HepG2 (cell line): ENCODE results near the gene ANP32A. TPM values are rescaled to one million over a fixed set of nuclear protein-coding genes. Genes with fewer than 3 reads are reported as not detected.

Experiments
- AKAP8 ChIP-seq: sonication (generic); formaldehyde crosslinking; IDR thresholded peaks from 2 replicates; pipeline ENCODE4 v1.5.1; 2020; ENCODE audit warnings: mild to moderate bottlenecking, missing genetic modification reagents
- CEBPB ChIP-seq: IDR thresholded peaks from 2 replicates; pipeline ENCODE4 v1.6.1; 2011; ENCODE audit warnings: low read depth, low read length, improper control_type of control experiment, borderline replicate concordance
- CEBPG ChIP-seq: IDR thresholded peaks from 2 replicates; pipeline ENCODE4 v1.6.1; 2016
- CREB1 ChIP-seq, 2 experiments: fragments of 450-650 bp in 1 of 2; IDR thresholded peaks; 2 replicates each; pipeline ENCODE4 v1.6.1; 2016 to 2017; ENCODE audit warnings: control low read depth in 1 of 2, mild to moderate bottlenecking in 1 of 2, missing compliant biosample characterization in 1 of 2, missing genetic modification characterization in 1 of 2
- EP300 ChIP-seq, 3 experiments: sonication (generic) in 1 of 3; formaldehyde crosslinking in 1 of 3; IDR thresholded peaks; 2 replicates each; pipeline versions ENCODE4 v1.5.1 to v1.6.1; 2011 to 2020; ENCODE audit warnings: low read depth in 2 of 3, low read length in 2 of 3, borderline replicate concordance in 1 of 3, improper control_type of control experiment in 1 of 3, mild to moderate bottlenecking in 1 of 3, missing genetic modification reagents in 1 of 3, moderate library complexity in 1 of 3
- FOSL2 ChIP-seq: sonication (generic); formaldehyde crosslinking; IDR thresholded peaks from 2 replicates; pipeline ENCODE4 v1.4.0; 2020; ENCODE audit warnings: missing genetic modification reagents
- FOXJ3 ChIP-seq: sonication (generic); formaldehyde crosslinking; IDR thresholded peaks from 2 replicates; pipeline ENCODE4 v1.4.0; 2020; ENCODE audit warnings: missing genetic modification reagents, mild to moderate bottlenecking, borderline replicate concordance
- HMG20A ChIP-seq: IDR thresholded peaks from 2 replicates; pipeline ENCODE4 v1.6.1; 2016; ENCODE audit warnings: borderline replicate concordance
- HOXA5 ChIP-seq: sonication (generic); formaldehyde crosslinking; IDR thresholded peaks from 2 replicates; pipeline ENCODE4 v1.4.0; 2020; ENCODE audit warnings: missing genetic modification reagents
- KLF15 ChIP-seq: sonication (generic); formaldehyde crosslinking; IDR thresholded peaks from 2 replicates; pipeline ENCODE4 v1.8.1; 2023; ENCODE audit warnings: borderline replicate concordance, mild to moderate bottlenecking, inconsistent platforms, missing genetic modification reagents, mixed read lengths
- MAZ ChIP-seq, 2 experiments: sonication (generic) in 1 of 2; formaldehyde crosslinking in 1 of 2; IDR thresholded peaks; 2 replicates each; pipeline versions ENCODE4 v1.5.0 to v1.6.1; 2012 to 2020; ENCODE audit warnings: low read depth in 2 of 2, mild to moderate bottlenecking in 2 of 2, borderline replicate concordance in 1 of 2, improper control_type of control experiment in 1 of 2, low read length in 1 of 2, missing genetic modification reagents in 1 of 2, moderate library complexity in 1 of 2
- MED1 ChIP-seq: sonication (generic); formaldehyde crosslinking; IDR thresholded peaks from 2 replicates; pipeline ENCODE4 v1.4.0; 2020; ENCODE audit warnings: missing genetic modification reagents
- RARA ChIP-seq: IDR thresholded peaks from 2 replicates; pipeline ENCODE4 v1.6.1; 2016; ENCODE audit warnings: missing genetic modification reagents, missing compliant biosample characterization
- SOX13 ChIP-seq, 3 experiments: fragments of 450-650 bp in 1 of 3; sonication (generic) in 1 of 3; formaldehyde crosslinking in 1 of 3; IDR thresholded peaks in 2 of 3; conservative IDR thresholded peaks in 1 of 3; 2 replicates each; pipeline versions ENCODE4 v1.5.0 to v1.6.1; 2016 to 2020; ENCODE audit warnings: antibody characterized with exemption in 1 of 3, mild to moderate bottlenecking in 1 of 3, missing compliant biosample characterization in 1 of 3, missing genetic modification reagents in 1 of 3, moderate library complexity in 1 of 3
- SP5 ChIP-seq: IDR thresholded peaks from 2 replicates; pipeline ENCODE4 v1.6.1; 2016; ENCODE audit warnings: low read depth, borderline replicate concordance
- SPEN ChIP-seq: sonication (generic); formaldehyde crosslinking; IDR thresholded peaks from 2 replicates; pipeline ENCODE4 v1.5.1; 2020; ENCODE audit warnings: low read depth, mild to moderate bottlenecking, missing genetic modification reagents
- TARDBP ChIP-seq: sonication (generic); formaldehyde crosslinking; IDR thresholded peaks from 2 replicates; pipeline ENCODE4 v1.8.0; 2022; ENCODE audit warnings: mild to moderate bottlenecking, missing genetic modification reagents
- ZNF557 ChIP-seq: sonication (generic); formaldehyde crosslinking; IDR thresholded peaks from 2 replicates; pipeline ENCODE4 v1.4.0; 2020; ENCODE audit warnings: missing genetic modification reagents
- polyA plus RNA-seq, 8 experiments: library from polyadenylated mRNA; depleted of rRNA in 3 of 8; stranded (reverse) in 7 of 8; unstranded in 1 of 8; fragments of >200 nt; fragmentation: Illumina TruSeq in 4 of 8; extraction: Trizol in 4 of 8; gene quantifications; 2 replicates each; pipeline versions ENCODE4 v1.2.1 to v1.2.3, GENCODE V29; 2011 to 2016; ENCODE audit warnings: low read depth in 4 of 8, missing spikeins in 1 of 8, mixed read lengths in 1 of 8; ENCODE audit not compliant: insufficient read depth in 1 of 8
- total RNA-seq, 5 experiments: library from RNA; depleted of rRNA; stranded (reverse); fragments of >200 nt; fragmentation: Illumina TruSeq; extraction: Trizol; gene quantifications; 2 replicates each; pipeline ENCODE4 v1.2.3, GENCODE V29; 2016; ENCODE audit warnings: low read depth in 1 of 5
- TF ChIP-seq, protein P1 (sequence below): IDR thresholded peaks from 2 replicates; pipeline ENCODE4 v1.4.0; 2020; ENCODE audit warnings: mild to moderate bottlenecking, missing genetic modification reagents
- TF ChIP-seq, protein P2 (sequence below): sonication (generic); formaldehyde crosslinking; IDR thresholded peaks from 2 replicates; pipeline ENCODE4 v1.4.0; 2020; ENCODE audit warnings: missing genetic modification reagents
- TF ChIP-seq, protein P3 (sequence below): IDR thresholded peaks from 2 replicates; pipeline ENCODE4 v1.6.1; 2016; ENCODE audit warnings: missing compliant biosample characterization, missing genetic modification reagents, borderline replicate concordance

ANP32A gene
- total and polyA plus RNA-seq, 2 of the 13 experiments (the other 11 are each of a cell fraction or from before 2014, with no cell fraction given) = 60.6 to 206 TPM

DNA sequence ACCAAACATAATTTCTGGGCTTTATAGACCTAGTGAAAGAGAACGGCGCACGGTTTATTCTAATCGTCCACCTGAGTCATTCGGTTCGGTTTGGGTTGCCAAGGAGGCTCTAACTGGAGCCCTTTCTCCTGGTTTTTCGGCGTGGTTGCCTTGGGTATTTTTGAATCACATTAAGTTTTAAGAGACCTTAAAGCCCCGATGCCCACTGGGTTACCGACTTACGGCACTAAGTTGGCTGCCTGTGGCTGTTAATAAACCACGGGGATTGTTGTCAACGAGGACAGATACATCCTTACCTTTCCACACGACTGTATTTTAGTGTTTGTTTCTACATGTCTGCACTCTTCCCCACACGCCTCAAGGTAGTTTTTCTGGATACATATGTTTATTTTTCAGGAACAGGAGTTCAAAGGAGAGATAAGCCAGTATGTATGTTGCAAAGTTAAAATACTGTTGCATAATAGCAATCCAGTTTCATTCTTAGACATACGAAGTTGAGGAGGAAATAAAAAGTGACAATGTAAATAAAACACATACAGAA, 1.2 kb upstream of the ANP32A start (continued):
- peak; percentile 52; the same call in 1 of the 2 replicates for TF ChIP-seq HMG20A
- TF ChIP-seq HOXA5 (CRISPR knock-in tag) = peak; percentile 59; the same call in 1 of the 2 replicates
- TF ChIP-seq, protein P1, sequence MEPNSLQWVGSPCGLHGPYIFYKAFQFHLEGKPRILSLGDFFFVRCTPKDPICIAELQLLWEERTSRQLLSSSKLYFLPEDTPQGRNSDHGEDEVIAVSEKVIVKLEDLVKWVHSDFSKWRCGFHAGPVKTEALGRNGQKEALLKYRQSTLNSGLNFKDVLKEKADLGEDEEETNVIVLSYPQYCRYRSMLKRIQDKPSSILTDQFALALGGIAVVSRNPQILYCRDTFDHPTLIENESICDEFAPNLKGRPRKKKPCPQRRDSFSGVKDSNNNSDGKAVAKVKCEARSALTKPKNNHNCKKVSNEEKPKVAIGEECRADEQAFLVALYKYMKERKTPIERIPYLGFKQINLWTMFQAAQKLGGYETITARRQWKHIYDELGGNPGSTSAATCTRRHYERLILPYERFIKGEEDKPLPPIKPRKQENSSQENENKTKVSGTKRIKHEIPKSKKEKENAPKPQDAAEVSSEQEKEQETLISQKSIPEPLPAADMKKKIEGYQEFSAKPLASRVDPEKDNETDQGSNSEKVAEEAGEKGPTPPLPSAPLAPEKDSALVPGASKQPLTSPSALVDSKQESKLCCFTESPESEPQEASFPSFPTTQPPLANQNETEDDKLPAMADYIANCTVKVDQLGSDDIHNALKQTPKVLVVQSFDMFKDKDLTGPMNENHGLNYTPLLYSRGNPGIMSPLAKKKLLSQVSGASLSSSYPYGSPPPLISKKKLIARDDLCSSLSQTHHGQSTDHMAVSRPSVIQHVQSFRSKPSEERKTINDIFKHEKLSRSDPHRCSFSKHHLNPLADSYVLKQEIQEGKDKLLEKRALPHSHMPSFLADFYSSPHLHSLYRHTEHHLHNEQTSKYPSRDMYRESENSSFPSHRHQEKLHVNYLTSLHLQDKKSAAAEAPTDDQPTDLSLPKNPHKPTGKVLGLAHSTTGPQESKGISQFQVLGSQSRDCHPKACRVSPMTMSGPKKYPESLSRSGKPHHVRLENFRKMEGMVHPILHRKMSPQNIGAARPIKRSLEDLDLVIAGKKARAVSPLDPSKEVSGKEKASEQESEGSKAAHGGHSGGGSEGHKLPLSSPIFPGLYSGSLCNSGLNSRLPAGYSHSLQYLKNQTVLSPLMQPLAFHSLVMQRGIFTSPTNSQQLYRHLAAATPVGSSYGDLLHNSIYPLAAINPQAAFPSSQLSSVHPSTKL (CRISPR knock-in tag) = peak; percentile 77
- peak; percentile 42; the same call in 1 of the 2 replicates for TF ChIP-seq RARA (CRISPR knock-in tag)
- TF ChIP-seq AKAP8 (CRISPR knock-in tag) = no peak
- TF ChIP-seq SOX13 (IDR thresholded peaks at IDR 0.05) = no peak
- TF ChIP-seq SOX13 (CRISPR knock-in tag; conservative IDR thresholded peaks at IDR 0.05 in 1 of 2, IDR thresholded peaks at IDR 0.05 in 1 of 2) = peak in 1 of 2 experiments; percentile 54; a peak in 1 of 4 replicates
- 0 out of 2 replicates have a peak, but pooled peaks have one; percentile 14 for TF ChIP-seq TARDBP (CRISPR knock-in tag)
- TF ChIP-seq CREB1 (IDR thresholded peaks at IDR 0.05) = no peak
- TF ChIP-seq CREB1 (CRISPR knock-in tag; IDR thresholded peaks at IDR 0.05) = 0 out of 2 replicates have a peak, but pooled peaks have one; percentile 27
- TF ChIP-seq EP300 (IDR thresholded peaks at IDR 0.05; ENCODE audit: low read depth in 2 of 2, low read length in 2 of 2) = 0 out of 4 replicates have a peak, but pooled peaks of 1 of the 2 experiments have one; percentile 37
- TF ChIP-seq EP300 (CRISPR knock-in tag; IDR thresholded peaks at IDR 0.05; ENCODE audit: borderline replicate concordance) = no peak
- no peak for TF ChIP-seq SP5
- TF ChIP-seq CEBPB = peak; percentile 95
- TF ChIP-seq, protein P2, sequence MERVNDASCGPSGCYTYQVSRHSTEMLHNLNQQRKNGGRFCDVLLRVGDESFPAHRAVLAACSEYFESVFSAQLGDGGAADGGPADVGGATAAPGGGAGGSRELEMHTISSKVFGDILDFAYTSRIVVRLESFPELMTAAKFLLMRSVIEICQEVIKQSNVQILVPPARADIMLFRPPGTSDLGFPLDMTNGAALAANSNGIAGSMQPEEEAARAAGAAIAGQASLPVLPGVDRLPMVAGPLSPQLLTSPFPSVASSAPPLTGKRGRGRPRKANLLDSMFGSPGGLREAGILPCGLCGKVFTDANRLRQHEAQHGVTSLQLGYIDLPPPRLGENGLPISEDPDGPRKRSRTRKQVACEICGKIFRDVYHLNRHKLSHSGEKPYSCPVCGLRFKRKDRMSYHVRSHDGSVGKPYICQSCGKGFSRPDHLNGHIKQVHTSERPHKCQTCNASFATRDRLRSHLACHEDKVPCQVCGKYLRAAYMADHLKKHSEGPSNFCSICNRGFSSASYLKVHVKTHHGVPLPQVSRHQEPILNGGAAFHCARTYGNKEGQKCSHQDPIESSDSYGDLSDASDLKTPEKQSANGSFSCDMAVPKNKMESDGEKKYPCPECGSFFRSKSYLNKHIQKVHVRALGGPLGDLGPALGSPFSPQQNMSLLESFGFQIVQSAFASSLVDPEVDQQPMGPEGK = peak; percentile 18; the same call in 1 of the 2 replicates
- TF ChIP-seq ZNF557 (CRISPR knock-in tag) = no peak
- TF ChIP-seq CEBPG = peak; percentile 94
- TF ChIP-seq, protein P3, sequence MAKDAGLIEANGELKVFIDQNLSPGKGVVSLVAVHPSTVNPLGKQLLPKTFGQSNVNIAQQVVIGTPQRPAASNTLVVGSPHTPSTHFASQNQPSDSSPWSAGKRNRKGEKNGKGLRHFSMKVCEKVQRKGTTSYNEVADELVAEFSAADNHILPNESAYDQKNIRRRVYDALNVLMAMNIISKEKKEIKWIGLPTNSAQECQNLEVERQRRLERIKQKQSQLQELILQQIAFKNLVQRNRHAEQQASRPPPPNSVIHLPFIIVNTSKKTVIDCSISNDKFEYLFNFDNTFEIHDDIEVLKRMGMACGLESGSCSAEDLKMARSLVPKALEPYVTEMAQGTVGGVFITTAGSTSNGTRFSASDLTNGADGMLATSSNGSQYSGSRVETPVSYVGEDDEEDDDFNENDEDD (CRISPR knock-in tag) = no peak
- peak; percentile 3; the same call in 1 of the 2 replicates for TF ChIP-seq FOSL2 (CRISPR knock-in tag)
- TF ChIP-seq KLF15 (CRISPR knock-in tag) = no peak
- TF ChIP-seq MED1 = 0 out of 2 replicates have a peak, but pooled peaks have one; percentile 40
- TF ChIP-seq FOXJ3 (CRISPR knock-in tag) = peak; percentile 60; the same call in 1 of the 2 replicates
- no peak for TF ChIP-seq MAZ (IDR thresholded peaks at IDR 0.05; ENCODE audit: borderline replicate concordance, low read depth, low read length)
- no peak for TF ChIP-seq MAZ (CRISPR knock-in tag; IDR thresholded peaks at IDR 0.05; ENCODE audit: low read depth)
- TF ChIP-seq SPEN (CRISPR knock-in tag) = no peak
